Activated gamma-delta T cell (primary cell): Measurements from ENCODE around the gene SGIP1.
"Not testable (repeated sequence)": the region's sequence is repeated elsewhere in the genome, so short reads cannot be mapped to it uniquely, and the experiment has no call there.

Source experiments
- DNase-seq: peaks from one replicate; lab custom pipeline; 2025; lab: John Stamatoyannopoulos, UW

SGIP1 gene

DNA sequence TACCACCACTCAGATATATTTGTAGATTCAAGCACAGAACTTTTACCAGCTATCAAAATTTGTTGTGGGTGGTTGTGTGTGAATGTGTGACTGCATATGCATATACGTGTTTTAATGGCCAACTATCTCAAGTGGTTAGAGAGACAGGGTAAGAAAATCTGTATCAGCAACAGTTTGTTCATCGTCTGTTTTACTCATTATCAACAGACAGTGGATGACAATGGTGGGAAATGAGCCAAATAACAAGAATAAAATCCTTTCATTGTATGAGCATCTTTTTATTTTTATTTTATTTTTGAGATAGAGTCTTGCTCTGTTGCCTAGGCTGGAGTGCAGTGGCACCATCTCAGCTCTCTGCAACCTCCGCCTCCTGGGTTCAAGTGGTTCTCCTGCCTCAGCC, 195.6 kb downstream of the SGIP1 start:
- DNase-seq, result no peak

DNA sequence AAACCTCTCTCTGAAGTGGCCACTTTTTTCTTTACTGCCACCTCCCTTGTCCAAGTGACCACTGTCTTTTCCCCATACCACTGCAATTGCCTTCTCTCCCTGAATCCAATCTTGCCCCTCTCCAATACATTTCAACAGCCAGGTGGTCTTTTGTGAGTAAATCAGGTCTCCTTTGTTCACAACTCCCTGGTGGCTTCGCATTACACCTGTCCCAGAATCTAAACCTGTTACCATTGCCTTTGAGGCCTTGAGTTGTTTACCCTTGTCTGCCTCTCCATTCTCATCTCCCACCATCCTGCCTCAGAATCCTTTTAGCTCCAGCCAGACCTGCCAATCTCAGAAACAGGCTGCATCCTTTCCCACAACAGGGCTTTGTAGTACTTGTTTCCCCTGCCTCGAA, 196.5 kb downstream of the SGIP1 start:
- no peak for DNase-seq

DNA sequence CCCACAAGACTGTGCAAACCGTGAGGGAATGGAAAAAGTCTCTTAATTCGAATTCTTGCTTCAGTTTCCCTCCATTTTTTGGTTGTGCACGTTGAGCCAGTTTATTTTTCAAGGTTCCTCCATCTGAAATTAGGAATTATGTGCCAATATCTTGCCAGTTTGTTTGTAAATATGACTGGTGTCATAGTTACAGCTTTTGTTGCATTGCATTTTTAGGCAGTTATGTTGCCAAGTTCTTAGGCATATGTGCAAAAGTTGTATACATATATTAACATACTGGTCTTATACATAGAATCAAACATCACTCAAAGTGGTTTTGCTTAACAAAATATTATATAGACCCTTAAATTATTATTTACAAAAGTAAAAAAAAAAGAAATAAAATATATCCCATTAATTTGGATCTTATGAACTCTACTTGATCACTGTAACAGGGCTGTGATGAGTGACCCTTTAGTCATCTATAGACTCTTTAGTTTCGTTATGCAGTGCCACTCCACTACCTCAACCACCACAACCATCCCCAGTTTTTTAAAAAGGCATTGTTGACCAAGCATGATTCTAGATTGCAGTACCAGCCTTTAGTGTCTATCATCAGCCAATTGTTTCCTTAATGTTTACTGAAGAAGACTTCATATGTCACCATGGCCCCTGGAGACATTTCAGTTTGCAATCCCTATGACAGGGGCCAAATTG, 197.4 kb downstream of the SGIP1 start:
- DNase-seq, result no peak

GRCh38 chr1:66732407-66733166, 198.6 kb downstream of the SGIP1 start:
- DNase-seq, result no peak

DNA sequence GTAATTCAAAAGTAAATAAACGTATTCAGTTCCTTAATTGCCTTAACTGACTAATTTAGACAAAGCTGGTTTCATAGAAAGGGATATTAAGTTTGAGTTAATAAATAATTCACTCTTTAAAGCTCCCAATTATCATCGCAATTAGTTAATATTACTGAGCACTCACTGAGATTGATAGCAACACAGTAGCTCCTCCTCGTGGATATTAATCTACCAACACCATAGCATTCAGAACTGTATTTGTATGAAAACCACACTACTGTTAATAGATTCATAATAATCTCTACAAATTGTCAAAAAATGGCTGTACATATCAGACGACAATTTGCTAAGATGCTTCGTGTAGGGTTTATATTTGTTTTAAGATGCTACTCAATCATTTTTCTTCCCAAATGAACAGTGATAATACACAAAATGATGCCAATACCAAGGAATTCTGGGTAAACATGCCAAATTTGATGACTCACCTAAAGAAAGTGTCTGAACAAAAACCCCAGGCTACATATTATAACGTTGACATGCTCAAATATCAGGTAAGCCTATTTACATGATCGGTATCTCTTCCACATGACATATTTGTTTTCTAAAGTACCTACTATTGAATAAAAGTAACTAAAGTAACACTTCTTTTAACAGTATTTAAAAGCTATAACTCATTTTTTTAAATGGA, 199.5 kb downstream of the SGIP1 start:
- no peak for DNase-seq

GRCh38 chr1:66734531-66734930, 200.6 kb downstream of the SGIP1 start:
- DNase-seq, result not testable (repeated sequence)

GRCh38 chr1:66737836-66738235, 203.9 kb downstream of the SGIP1 start:
- no peak for DNase-seq

- no peak for DNase-seq
Measured at GRCh38 chr1:66739401-66740157, 205.6 kb downstream of the SGIP1 start.

- DNase-seq, result no peak
Measured at GRCh38 chr1:66745451-66745850, 211.5 kb downstream of the SGIP1 start.

DNA sequence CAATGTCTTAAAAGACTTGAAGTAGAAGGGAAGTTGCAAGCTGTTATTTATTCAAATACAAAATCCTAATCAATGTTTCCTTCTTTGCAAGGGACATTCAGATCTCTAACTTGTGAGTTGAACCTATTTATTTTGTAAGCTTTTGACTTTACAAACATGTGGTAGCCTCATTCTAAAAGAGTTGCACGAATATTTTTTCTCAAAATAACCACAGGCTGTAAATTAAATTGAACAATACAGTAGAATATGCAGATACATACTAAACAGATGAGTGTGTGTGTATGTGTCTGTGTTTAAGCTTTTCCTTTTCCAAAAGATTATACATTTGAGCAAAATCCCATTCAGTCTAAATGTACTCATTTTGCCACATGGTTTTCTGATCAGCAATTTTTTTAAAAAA, 213.5 kb downstream of the SGIP1 start:
- DNase-seq, result no peak

DNA sequence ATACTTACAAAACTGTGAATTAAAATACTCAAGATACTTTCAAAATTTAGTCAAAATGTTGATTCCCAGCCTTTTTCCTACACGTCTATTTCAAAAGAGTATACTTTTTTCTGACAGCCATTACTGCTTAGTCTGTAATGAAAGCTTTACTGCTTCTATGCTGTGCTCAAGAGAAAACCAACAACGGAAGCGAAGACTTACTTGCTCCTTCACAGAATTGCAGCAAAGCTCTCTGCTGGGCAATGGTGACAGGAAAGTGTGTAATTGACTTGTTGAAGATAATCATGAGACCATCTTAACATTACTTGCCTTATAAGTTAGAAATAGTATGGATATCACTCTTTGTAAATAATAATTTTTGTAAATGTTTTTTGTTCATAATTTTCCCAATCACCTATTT, 216.6 kb downstream of the SGIP1 start:
- DNase-seq, result no peak

DNA sequence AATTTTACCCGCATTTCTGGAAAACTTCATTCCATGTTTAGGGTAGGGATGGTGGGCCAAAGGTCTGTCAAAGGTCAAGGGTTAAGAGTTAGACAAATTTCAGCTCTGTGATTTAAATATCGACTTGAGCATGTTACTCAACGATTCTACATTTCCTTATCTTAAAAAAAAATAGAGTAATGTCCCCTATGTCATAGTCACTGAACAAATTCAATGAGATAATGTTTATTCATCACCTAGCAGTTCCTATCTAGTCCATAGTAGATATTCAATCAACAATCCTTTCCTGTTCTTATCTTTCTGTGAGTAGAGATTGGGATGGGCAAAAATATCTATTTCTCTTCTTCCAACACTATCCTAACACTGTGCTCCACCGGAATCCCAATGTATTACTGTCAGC, 217.2 kb downstream of the SGIP1 start:
- no peak for DNase-seq

DNA sequence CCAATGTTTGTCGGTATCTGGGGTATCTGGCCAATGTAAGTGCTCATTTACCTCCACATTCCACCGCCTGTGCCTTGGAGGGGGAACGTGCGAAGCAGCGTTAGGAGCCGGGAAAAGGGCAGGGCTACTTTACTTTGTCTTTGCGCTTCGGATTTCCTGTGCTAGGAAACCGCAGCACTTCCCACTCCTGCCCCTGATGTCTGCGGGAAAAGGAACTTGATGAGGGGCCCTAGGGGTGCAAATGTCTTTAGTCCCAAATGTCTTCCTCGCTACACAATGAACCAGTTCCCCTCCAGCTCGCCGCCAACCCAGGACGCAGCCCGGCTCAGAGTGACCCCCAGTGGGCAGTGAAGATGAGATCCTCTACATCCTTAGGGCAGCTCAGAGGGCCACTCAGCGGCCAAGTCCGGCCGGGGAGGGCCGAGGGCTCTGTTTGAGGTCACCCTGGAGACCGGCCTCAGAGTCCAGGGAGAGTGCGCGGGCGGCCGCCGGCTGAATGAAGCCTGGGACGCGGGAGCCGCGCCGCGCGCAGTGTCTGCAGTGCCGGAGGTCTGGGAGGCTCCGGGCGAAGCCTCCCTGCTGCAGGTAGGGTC, 218.1 kb downstream of the SGIP1 start, which contains the start of gene DYNLT5:
DYNLT5 (plus strand) TSS at position 460 of the 593 bp plus-strand sequence. CDS start 2,200 bp downstream, outside the sequence.
- DNase-seq, result no peak

- no peak for DNase-seq
Measured at GRCh38 chr1:66752671-66753371, 218.9 kb downstream of the SGIP1 start.

GRCh38 chr1:66757722-66758240, 223.8 kb downstream of the SGIP1 start:
- no peak for DNase-seq

- no peak for DNase-seq
Measured at GRCh38 chr1:66758241-66758755, 224.3 kb downstream of the SGIP1 start.

DNA sequence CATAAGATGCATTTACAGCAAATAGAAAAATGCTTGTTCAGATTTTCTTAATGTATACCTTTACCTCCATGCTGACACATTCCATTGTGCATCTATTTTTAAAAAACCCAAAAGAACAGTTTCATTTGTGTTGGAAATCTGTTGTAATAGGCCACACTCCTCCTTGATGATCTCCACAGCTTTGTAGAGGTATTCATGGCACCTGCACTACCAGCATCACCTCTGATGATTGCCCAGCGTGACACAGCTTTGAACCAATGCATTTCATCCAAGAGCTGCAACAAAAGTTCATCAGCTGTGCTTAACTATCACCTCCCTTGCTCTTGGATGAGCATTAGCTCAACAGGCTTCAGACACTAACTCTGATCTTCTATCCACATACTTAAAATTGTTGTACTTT, 226.6 kb downstream of the SGIP1 start:
- no peak for DNase-seq

DNA sequence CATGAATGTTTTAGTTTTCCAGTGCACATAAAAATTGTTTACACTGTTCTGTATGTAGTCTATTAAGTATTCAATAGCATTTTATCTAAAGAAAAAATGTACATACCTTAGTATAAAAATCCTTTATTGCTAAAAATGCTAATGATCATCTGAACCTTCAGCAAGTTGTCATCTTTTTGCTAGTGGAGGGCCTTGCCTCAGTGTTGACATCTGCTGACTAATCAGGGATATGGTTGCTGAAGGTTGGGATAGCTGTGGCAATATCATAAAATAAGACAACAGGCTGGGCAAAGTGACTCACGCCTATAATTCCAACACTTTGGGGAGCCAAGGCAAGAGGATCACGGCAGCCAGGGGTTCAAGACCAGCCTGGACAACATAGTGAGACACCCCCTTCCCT, 227.3 kb downstream of the SGIP1 start:
- DNase-seq, result no peak

GRCh38 chr1:66764994-66765578, 231.1 kb downstream of the SGIP1 start:
- DNase-seq, result no peak

GRCh38 chr1:66767626-66768025, 233.7 kb downstream of the SGIP1 start:
- no peak for DNase-seq
